ENCODE data around the gene NNT.
"Not testable (repeated sequence)": the region's sequence is repeated elsewhere in the genome, so short reads cannot be mapped to it uniquely, and the experiment has no call there.

NNT gene

DNA sequence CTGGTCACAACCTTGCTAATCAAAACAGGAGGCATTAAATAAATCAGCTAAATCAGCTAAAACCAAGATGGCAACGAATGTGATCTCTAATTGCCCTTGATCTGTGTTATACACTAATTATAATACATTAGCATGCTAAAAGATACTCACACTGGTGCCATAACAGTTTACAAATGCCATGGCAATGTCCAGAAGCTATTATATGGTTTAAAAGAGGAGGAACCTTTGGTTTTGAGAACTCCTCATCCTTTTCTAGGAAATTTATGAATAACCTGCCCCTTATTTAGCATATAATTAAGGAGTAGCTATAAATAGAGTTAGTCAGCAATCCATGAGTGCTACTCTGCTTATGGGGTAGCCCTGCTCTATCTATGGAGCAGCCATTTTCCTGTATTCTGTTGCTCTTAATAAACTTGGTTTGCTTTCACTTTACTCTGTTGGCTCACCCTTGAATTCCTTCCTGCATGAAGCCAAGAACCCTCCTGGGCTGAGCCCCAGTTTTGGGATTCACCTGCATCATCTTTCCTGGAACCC, 18.7 kb upstream of the NNT start:
- no peak for DNase-seq

DNA sequence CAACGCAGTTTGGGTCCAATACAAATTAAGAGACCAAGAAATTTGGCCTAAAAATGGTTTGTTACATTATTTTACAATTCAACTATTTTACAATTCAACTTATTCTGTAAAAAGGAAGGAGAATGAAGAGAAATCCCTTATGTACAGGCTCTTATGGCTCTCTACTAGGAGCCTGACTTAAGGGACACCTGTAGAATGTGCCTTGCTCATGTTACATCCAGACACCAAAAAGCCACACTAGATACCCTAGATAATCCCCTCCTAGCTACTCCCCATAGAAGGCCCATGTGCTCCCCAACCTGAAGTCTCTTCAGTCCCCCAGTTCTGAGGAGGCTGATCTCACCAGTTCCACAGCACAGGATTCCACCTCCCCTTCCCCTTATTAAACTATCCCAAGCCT, 14.1 kb upstream of the NNT start:
- no peak for DNase-seq

DNA sequence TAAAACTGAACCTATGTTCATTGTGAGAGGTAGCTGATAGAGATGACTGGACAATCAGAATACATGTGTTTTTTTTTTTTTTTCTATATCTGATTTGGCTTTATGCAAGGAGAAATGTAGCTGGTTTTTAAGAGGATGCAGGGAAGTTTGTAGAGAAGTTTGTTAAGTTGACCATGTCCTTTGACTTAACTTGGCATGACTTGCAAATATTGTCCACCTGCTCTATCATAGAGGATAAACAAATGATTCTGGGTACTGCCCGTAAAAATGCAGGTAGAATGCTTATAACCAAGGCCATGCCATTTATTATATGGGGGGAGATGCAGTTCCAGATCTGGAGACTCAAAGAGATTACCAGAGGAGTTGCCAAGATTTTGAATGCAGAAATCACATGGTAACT, 13.7 kb upstream of the NNT start:
- no peak for DNase-seq

DNA sequence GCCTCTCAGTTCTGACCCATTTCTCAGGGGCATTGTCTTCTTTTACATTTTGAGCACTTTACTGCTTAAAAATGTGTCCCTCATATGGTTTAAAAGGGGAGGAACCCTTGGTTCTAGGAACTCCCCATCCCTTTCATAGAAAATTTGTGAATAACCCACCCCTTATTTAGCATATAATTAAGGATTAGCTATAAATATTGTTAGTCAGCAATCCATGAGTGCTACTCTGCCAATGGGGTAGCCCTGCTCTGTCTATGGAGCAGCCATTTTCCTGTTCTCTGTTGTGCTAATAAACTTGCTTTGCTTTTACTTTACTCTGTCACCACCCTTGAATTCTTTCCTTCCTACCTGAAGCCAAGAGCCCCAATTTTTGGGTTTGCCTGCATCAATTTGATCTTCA, 12.3 kb upstream of the NNT start:
- DNase-seq: no peak

DNA sequence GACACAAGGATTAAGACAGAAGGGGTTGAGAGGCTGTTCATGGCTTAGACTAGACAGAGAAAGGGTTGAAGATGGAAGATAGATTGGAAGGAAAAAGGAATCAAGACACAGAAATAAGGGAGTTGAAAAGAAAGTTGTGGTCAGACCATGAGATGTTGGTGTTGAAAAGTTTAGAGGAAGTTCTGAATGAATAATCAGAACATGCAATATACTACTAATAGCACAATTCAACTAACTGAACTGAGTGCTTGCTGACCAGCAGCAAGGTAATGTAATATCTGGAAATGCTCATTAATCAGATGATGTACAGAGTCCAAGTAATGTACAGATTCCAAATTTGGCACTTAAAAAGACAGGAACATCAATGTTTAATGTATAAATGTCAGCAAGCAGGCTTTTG, 10.6 kb upstream of the NNT start:
- no peak for DNase-seq

DNA sequence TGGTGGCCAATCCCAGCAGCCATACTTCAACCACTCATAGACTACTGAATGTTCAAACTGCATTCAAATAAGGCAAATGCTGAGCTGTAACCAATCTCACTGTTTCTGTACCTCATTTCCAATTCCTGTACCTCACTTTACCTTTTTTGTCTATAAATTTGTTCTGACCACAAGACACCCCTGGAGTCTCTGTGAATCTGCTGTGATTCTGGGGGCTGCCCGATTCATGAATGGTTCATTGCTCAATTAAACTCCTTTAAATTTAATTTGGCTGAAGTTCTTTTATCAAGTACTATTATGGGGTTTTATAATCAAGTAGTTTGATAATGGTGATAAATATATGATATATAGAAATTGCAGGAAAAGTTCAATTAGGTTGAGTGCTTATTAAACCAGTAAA, 4.1 kb upstream of the NNT start:
- DNase-seq: not testable (repeated sequence)

DNA sequence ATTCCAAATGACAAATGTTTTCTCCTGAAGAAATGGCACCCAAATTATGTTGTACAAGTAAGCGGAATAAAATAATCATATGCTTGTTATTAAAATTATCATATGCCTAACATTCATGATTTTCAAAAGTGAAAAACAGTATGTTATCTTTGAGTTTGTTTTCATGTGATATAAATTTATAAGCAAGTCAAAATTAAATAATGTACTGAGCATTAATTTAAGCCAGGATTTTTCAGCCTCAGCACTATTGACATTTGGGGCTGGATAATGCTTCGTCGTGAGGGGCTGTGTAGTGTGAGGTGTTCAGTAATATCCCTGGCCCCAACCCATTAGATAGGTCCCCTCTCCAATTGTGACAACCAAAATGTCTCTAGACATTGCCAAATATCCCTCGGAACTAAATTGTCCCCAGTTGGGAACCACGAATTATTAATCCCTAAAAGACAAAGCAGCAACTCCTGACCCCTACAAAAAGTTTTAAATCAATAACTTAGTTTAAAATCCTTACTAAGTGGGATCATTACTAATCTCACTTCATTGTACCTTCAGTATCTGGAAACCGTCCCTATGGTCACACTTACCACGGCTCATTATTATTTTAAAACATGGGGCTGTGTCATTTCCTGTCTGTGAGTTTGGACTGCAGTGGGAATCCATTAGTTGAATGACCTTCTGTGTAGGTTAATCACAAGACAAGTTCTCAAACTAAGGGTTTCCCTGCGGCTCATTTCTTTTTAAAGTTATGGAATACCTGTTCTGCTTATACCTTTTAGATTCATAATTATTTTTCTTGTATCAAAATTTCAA, 1.3 kb upstream of the NNT start:
- DNase-seq: peak; percentile 26

DNA sequence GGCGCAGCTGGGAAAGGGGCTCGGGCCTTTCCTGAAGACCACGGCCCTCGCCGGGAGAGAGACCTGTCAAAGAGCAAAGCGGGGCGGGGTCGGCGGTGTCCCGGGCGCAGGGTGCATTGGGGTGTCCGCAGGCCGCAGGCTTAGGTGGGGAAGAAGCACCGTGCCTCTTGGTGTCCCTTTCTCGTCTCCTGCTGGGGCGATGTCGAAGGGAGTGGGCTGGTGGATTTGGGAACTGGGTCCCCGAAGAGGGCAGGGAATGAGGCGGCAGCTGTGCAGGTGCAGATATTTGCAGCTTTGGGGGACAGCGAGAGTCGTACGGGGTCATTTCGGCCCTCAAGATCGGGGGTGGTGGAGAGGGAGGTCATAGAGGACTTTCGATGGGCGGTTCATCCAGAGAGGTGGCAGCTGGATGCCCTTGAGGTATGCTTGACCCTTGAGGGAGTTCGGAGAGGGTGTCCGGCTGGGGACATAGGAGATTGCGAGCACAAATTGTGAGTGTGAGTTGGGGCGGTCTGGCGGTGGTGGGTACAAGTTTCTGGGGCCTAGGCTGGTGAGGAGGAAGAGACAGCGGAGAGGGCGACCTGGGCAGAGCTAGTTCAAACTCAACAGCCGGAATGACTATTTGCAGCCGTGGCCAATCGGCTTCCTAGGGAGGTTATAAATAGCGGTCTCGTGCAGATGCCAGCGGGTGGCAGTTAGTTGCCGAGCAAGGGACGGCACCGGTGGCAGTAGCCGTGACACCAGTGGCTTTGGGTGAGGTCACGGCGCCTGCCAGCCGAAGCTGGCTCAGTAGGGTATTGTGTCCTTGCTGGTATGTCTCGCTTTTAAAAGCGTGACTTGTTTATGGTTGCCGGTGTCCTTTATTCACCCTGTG, 601 bp downstream of the NNT start:
- peak; percentile 34 for DNase-seq

DNA sequence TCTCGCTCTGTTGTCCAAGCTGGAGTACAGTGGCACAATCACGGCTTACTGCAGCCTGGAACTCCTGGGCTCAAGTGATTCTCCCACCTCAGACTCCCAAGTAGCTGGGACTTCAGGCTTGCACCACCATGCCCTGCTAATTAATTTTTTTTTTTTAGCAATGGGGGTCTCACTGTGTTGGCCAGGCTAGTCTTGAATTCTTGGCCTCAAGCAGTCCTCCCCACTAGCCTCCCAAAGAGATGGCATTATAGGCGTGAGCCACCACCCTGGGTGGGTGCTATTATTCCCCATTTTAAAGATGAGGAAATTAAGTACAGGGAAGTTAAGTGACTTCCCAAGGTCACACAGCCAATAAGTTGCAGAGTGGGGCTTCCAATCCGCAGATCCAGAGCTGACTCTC, 1.7 kb downstream of the NNT start:
- no peak for DNase-seq

DNA sequence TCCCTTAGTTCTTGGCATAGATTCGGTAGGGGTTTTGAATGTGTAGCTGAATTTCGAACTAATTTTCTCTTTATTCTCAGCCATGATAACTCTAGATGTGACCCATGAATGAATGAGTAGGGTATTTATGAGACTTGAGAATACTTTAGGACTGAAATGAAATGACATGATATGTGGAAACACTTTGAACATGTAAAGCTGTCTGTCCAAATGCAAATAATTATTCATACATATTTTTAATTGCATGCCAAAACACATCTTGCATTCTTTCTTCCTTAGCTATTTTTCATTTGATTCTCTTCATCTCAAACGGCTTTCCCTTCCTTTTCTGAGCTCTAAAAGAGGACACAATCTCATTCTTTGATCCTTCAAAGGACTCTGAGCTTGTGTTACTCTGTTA, 3.4 kb downstream of the NNT start:
- no peak for DNase-seq

DNA sequence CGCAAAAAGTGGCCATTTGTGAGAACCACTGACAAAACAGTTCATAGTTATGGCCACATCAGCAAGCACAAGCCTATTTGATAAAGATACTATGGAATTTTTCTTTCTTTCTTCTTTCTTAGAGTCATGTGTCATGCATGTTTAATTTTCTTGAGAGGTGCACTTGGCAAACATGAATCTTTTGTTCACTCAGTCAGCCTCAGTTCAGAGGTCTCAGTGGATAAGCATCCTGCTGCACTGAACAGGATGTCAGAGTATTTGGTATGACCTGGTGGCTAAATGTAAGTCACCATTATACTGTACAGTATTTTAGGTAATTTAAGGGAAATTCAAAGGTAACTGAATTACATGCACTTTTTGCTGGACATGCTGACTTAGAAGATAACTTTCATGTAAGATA, 5.4 kb downstream of the NNT start:
- no peak for DNase-seq

DNA sequence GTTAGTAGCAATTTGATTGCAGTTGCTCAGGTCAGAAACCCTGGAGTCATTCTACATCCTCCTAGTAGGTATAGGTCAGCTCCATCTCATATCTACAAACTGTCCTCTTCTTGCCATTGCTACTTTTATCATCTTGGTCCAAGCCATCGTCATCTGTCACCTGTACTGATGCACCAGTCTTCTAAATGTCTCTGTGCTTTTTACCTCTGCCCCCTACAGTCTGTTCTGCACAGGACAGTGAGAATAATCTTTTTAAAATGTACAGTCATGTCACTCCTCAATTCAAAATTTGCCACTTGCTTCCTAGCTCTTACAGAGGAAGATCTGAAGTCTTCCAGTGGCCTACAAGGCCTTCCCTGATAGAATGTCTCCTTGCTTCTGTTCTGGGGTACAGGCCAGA, 6.8 kb downstream of the NNT start:
- DNase-seq: peak; percentile 42

DNA sequence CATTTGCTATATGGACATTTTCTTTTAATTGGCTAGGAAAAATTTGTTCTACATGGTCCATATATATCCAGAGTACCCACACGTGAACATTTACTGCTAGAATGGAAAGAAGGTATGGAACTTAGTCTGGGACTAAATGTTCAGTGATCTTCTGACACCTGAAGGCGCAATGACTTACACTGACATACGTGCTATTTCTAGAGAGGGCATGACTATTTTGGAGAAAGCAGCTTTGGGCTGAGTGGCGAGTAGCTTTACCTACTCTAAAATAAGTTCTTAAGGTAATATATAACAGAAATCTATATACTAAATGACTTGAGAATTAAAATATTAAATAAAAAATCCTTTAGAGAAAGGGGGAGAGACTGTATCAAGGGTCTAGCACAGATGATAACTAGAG, 10.4 kb downstream of the NNT start:
- no peak for DNase-seq

DNA sequence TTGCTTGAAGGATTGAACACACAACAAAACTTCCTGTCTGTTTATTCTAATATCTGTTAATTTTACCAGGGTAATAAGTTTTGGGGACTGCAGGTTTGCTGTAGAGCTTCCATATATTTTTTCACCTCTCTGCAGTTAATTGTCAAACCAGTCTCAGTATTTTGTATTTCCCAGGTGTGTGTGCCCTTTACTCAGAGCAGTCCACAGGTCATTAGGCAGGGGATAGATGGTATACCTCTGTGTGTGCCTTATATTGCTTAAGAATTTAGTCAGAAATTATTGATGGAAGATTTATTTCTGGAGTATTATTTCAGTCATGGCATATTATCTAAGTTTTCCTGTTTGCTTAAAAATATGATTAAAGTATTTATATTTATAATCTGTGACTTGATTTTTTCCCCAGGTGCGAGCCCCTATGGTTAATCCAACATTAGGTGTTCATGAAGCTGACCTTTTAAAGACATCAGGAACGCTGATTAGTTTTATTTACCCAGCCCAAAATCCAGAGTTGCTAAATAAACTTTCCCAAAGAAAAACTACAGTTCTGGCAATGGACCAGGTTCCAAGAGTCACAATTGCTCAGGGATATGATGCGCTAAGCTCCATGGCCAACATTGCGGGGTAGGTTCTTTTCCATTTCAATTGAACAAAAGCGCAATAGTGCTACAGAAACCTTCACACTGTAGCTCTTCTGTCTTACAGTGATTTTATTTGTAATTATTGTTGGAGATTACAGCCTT, 12.6 kb downstream of the NNT start:
- no peak for DNase-seq

DNA sequence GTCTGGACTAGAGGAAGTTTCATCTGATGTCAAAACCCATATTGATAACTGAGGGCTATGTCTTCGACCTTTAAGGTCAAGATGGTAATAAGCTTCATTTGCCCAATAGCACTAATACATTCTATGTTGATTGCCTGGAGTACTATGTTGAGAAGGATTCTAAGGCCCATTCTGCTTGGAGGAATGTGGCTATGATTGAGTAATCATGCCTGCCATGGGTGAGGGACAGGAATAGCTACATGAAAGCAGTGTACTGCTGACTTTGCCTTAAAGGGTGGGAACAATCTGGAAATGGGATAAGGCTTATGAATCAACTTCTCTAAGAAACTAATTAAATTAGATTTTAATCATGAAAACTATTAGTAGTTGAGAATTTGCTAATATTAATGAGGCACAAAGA, 13.6 kb downstream of the NNT start:
- DNase-seq: no peak

DNA sequence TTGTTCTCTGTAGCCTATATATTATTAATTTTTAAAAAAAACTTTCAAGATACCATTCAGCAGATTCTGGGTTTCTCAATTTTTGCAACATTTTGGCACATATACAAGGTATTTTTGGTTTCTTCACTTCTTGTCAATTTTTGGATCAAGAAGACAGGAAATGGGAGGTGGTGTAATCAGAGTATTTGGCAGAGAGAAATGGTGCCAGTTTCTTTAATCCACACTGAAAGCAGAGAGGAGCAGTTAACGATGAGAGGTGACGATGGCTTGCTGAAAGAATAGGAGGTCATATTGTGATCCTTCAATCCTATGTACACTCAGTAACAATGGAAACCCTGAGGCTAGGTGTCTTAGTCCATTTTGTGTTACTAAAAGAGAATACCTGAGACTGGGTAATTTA, 16.4 kb downstream of the NNT start:
- no peak for DNase-seq

DNA sequence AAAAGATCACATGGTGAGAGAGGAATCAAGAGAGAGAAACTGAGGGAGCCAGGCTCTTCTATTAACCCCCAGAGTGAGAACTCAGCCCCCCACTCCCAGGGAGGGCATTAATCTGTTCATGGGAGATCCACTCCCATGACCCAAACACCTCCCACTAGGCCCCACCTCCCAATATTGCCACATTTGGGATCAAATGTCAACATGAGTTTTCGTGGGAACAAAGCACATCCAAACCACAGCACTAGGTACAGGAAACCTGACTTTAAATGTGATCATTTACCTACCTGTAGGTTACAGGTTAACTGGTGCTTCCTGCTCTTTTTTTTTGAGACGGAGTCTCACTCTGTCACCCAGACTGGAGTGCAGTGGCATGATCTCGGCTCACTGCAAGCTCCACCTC, 16.9 kb downstream of the NNT start:
- DNase-seq: no peak

DNA sequence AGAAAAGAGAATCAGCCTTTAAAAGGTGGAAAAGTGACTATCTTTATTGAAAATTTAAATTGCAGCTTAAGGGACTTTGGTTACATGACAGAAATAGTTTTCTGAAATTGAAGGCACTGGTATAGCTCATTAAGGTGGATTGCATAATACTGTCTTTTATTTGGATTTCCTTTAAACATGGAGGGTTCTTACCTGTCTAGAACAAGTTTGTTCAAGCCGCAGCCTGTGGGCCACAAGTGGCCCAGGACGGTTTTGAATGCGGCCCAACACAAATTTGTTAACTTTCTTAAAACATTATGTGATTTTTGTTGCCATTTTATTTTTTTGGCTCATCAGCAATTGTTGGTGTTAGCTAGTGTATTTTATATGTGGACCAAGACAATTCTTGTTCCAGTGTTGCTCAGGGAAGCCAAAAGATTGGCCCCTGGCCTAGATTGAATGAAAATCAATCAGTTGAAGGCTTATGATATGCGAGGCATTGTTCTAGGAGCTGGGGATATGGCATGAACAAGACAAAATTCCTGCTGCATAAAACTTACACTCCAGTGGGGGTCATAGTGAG, 18.0 kb downstream of the NNT start:
- no peak for DNase-seq

DNA sequence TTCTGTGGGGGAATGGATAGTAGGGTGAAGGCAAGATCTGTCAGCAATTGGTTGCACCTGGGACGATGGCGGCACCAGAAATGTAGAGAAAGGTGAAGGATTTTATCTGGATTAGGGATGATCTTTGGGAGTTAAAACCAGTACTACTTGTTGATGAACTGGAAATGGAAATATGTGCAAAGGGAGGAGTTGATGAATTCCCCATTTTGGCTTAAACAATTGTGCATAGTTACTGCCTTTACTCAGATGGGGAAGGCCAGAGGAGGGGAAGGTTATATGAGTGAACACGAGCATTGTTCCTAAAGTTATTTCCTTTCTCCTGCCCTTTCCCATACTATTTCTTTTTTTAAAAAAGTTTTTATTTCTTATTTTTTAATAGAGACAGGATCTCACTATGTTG, 19.1 kb downstream of the NNT start:
- DNase-seq: no peak

DNA sequence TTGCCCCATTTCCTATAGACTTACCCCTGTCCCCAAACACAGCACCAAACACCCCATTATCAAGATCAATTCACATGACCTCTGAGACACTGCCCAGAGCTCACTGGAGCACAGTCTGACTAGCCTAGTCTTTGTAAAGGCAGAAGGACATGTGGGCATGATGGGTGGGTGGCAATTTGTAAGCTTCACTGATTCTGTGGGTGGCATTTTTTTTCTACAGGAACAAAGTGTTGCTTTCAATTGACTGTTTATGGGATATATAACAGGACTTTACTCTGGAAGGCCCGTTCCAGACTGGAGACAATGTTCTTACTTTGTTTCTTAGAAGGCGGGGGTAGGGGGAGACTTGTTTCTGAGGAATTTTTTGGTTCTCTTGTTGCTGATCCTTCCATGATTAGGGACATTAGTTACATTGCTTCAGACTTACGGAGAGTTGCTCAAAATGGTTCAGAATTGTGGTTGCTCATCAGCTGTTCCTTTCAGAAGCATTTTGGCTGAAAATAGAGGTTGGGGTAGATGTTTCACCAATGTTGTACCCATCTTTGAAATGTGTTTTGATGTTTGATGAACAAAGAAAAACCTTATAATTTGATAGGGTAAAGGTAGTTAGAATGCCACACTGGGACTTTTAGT, 20.2 kb downstream of the NNT start:
- DNase-seq: no peak

DNA sequence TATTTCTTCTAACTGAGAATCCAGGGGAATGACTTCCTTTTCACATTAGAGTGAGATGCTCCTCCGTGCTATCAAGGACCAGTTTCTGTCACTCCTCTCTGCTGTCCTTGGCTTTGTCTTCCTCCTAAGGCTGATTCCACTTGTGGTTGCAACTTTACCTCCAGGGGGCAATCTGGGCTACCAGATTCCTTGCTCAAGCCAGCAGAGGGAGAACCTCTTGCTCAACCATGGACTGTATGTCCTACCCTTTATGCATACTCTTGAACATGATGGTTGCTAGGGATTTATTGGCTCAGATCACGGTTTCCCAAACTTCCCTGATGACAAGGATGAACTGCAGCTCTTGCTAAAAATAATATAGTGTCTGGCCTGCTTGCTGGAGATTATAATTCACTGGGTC, 24.0 kb downstream of the NNT start:
- DNase-seq: peak; percentile 77

DNA sequence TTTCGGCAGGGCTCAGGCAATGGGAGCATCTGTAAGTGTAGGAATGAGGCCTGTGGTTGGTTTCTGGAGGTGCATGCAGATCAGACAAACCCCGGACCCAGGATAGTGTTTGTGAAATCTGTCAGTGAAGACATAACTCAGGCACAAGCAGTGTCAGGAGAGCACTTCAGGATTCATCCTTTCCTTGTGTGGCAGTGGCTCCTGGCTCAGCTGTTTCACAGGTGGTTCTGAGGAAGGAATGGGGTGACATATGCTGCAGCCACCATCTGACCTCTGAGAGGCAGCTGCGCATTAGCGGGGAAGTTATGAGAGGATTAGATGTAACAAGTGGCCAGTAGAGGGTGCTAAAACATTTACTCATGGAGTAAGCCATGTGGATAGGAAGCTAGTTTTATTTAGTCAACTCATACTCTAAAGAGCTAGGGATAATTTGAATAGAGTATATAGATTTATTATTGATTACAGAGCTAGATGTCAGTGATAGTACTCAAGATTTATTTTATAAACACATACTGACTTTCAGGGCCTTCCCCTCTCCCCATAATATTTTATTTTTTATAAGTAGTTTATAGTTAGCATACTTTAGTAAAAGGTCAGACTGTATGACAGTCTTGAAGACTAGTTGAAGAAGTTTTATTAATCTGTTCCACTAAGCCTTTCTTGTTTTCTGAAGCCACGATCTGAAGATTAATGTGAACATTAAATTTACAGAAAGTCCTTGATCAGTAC, 28.4 kb downstream of the NNT start:
- peak; percentile 98 for DNase-seq

Measured in NCI-H82 (cell line).